Stimulated activated CD4-positive, alpha-beta T cell treated with anti-CD3 and anti-CD28 coated beads, TNF-alpha, amount 100 ng/mL, for 48 hours (primary cell): ENCODE measurements around the gene TOX2.
"Not testable (repeated sequence)": the region's sequence is repeated elsewhere in the genome, so short reads cannot be mapped to it uniquely, and the experiment has no call there.

ENCODE experiments used
- DNase-seq, 3 donors: peaks; one replicate each; pipeline ENCODE4 v3.0.0-alpha.2; 2020; ENCODE audit warnings: low read depth in 3 of 3

Gene TOX2

DNA sequence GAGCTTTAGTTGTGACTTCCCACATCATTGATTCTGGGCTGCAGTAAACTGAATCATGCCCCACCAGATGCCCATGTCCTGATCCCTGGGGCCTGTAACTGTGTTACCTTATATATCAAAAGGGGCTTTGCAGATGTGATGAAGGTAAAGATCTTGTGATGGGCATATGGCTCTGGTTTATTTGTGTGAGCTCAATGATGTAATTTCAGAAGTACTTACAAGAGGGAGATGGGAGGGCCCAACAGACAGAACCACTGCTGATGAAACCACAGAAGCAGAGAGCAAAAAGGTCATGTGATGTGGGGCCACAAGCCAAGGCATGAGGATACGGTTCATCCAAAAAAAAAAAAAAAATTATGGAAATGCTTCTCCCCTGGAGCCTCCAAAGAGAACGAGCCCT lies 118.7 kb downstream of the TOX2 start:
- no peak for DNase-seq

GRCh38 chr20:44033873-44034272 lies 119.2 kb downstream of the TOX2 start:
- no peak for DNase-seq

DNA sequence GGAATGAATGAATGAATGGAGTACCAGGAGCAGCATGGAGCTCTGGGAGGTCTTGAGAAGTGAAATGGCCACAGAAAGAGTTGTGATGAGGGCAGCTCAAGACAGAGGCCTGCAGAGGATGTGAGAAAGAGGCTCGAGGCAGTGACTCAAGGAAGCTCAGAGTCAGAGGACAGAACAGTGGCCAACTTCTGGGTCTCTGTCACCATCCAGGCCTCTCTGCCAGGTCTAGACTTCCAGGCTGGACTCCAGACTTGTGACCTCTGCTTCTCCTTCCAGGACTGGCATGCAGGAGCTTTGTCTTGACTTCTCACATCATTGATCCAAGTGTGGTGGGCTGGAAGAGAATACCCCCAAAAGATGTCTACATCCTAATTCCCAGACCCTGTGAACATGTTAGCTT lies 119.8 kb downstream of the TOX2 start:
- no peak for DNase-seq

GRCh38 chr20:44034965-44035635 lies 120.4 kb downstream of the TOX2 start:
- DNase-seq, result no peak

DNA sequence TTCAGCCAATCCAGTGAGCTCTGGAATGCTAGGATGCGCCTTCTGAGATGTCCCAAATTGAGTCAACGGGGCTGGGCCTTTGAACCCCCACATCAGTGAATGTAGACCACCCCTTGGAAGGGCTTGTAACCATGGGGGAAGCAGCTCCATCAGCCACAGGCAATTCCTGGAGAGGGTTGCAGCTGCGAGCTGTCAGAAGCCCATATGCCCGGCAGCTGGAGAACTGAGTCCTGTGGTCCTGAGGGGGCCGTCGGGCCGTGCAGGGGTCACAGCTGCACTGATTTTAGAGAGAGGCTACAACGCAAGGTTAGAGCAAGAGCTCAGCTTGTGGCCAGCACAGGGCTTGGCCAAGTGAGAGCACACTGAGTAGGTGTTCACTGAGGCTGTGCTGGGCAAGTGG lies 121.3 kb downstream of the TOX2 start:
- no peak for DNase-seq

DNA sequence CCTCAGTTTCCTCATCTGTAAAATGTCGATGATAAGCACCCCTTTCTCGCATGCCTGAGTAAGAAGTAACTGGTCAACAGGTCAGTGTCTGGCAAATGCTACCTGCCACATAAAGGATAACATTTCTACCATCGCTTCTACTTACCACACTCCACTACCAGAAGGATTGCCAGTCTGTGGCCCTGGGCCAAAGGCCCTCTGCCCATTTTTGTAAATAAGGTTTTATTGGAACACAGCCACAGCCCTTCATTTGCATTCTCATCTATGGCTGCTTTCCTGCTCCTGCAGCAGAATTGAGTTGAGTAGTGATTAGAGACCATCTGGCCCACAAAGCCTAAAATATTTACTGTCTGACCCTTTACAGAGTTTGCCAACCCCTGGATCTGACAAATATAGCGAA lies 121.8 kb downstream of the TOX2 start:
- no peak for DNase-seq

DNA sequence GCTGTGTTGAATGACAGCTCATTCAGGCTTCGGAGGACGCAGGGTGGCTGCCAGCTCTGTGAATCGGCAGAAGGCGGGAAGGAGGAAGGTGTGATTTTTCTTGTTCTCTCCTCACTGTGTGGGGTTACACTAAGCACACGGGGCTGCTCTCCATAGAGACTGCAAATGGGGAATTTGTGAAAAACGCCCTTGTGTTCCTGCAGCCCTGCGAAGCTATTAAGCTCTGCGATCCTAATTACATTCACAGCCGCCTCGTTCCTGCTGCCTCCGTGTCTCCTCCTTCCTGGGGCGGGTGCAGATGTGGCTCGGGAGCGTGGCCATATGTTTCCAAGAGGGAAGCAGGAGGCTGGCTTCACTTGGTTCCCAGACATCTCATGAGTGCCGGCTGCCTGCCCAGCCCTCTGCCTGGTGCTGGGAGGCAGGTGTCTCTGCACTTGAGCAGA lies 124.0 kb downstream of the TOX2 start:
- no peak for DNase-seq

DNA sequence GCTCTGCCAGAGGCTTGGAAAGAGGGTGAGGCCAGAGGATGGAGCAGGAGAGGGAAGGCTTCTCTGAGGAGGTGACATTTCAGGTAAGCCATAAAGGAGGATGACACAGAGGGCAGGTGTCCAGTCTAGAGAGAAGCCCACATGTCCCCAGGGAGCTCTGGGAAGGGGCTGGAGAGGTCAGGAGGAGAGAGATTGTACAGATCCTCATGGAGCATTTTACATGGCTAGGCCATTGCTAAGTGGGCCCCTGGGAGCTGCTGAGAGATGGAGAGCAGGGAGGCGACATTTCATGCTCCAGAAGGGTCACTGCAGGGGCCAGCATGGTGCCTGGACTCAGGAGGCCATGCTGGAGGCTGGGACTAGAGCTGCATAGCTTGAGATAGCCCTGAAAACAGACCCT lies 124.5 kb downstream of the TOX2 start:
- DNase-seq, result no peak

DNA sequence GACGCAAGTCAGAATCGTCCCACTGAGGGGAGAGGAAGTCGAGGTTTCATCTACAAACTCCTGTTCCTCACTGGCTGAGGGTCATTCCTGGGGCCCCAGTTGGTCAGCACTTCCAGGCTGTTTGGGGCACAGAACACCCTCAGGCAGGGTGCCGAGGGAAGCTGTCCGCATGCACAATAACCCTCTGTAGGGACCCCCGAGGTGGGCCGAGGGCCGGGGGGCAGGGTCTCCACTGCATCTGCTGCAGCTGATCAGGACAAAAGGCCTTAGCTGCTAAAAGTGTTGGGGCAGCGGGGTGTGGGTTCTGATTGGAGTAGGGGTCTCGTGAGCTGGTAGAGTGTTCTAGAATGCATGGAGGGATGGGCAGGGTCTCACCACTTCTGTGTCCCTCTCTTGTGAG lies 125.1 kb downstream of the TOX2 start:
- no peak for DNase-seq

DNA sequence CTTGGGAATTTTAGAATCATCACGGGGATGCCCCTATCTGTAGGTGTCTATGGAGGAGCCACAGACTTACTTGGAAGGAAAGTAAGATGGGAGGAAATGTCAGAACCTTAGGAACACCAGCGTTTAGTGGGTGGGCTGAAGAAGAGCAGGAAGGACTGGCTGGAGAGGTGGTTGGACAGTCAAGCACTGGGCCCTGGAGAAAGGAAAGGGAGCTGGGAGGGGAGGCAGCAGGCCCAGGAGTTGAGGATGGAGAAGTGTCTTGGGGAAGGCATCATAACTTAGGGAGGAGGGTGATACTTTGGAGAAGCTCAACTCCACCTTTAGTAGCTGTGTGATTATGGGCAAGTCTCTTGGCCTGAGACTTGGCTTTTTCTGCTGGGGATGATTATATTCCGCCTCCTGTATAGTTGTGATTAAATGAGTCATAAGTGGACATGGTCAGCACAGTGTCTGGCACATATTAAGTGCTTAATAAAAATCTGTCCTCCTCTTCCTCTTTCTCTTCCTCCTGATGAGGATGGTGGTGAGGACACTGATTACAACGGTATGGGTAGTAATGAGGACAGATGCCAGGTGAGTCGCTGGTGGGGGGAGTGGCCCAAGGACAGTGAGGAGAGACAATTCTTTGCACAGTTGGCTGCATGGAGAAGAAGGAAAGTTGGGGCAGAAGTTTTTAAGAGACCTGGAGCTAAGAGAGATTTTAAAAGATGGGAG lies 125.7 kb downstream of the TOX2 start:
- no peak for DNase-seq

DNA sequence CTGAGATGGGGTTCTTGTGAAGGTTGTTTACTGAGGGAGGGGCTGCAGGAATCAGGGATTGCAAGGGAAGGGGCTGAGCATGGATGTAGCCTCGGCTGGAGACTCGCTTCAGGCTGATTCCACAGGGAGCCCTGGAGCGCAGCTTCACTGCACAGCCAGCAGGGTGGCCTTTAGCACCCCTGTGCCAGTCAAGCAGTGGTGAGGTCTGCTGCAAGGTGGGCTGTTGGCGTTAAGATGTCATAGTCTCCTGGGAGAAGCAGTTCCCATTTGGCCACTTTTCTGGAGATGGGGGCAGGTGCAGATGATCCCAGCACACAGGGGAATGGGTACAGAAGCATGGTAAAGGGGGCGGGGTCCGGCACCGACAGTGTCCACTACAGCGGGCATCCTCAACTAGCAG lies 126.3 kb downstream of the TOX2 start:
- DNase-seq, result no peak

- DNase-seq, result not testable (repeated sequence)
Measured at GRCh38 chr20:44044712-44045111, 130.1 kb downstream of the TOX2 start.

DNA sequence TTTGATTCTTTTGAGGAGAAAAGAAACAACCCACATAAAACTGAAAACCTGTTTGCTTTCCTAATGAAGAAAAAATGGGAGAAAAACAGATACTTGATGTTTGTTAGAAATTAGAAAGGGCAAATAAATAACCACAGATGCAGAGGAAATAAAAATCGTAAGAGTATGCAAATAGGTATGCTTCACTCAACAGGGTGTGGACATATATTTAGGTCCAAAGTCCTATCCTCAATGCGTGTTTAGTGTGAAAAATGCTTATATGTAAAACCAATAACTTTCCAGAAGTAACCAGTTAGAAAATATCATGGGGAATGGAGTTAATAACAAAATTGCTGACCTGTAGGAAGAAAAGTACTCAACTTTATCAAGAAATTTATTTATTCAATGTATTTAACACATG lies 135.7 kb downstream of the TOX2 start:
- DNase-seq, result no peak

DNA sequence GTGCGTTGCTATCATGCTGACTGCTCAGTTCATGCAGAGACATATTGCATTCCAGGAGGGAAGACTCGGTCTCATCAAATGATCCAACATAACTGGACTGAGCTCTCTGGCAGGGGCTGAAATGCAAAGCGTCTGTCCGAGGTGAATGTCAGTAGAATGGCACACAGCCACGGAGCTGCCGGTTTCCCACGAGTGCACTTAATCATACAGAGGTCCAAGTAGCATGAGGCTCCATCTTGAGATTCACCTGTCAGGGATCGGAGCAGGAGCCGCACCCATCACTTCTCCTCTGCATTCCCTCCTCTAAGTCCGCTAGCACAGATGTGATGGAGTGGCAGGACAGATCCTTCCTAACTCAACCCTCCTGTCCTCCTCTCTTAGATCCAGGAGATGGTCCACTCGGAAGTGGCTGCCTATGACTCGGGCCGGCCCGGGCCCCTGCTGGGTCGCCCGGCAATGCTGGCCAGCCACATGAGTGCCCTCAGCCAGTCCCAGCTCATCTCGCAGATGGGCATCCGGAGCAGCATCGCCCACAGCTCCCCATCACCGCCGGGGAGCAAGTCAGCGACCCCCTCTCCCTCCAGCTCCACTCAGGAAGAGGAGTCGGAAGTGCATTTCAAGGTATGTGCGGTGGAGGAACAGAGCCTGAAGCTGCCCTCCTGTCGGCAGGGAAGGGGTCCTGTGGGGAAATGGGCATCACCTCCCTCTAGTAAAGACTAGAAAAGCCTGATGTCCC lies 136.4 kb downstream of the TOX2 start:
- no peak for DNase-seq

DNA sequence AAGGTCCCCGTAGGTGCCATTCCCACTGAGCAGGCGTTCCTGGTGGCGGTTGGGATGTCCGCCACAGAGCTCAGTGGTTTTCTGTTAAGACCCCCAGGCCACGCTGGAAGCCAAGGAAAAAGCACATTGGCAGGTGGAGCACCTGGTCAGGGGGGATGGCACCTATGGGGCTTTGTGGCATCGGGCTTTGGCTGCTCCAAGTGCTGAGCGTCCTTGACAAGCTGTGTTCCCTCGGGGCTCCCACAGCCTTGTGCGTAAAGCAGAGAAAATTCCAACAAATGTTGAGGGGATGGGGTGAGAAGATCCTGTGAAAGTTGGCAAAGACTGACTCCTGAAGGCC lies 137.0 kb downstream of the TOX2 start:
- DNase-seq, result no peak

DNA sequence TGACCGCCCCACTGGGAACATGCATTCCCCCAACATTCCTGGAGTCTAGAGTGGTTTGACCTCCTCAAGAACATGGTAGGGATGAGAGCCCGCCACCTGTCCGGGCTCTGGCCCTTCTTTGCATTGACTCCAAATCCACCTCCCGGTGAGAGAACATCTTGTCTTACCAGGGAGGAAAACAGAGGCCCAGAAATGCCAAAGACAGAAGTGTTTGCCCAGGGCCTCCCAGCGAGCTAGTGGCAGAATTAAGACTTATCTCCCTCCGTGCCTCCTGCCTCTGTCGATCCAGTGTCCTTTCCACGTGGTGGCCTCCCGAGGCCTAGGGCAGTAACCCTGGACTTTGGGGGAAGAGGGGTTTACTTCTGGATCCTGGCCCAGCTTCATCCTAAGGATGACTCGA lies 137.5 kb downstream of the TOX2 start:
- no peak for DNase-seq

- no peak for DNase-seq
Measured at GRCh38 chr20:44053046-44053445, 138.4 kb downstream of the TOX2 start.

GRCh38 chr20:44054118-44054517 lies 139.5 kb downstream of the TOX2 start:
- no peak for DNase-seq

DNA sequence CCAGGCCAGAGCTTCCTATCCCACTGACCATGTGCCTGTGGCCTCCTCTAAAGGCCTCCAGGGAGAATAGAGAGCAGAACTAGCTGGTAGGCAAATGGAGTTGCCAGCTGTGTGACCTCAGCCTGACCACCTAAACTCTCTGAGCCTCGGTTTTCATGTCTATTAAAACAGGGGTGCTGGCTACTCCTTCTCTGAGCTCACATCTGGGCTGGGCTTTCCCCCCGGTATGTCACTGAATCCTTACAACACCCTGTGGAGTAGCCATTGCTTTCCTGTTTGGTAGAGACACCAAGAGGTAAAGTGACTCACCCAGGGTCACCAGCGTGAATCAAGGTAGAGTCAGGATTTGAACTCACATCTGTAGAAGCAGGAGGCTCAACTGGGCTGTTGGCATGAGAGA lies 140.2 kb downstream of the TOX2 start:
- DNase-seq, result no peak

DNA sequence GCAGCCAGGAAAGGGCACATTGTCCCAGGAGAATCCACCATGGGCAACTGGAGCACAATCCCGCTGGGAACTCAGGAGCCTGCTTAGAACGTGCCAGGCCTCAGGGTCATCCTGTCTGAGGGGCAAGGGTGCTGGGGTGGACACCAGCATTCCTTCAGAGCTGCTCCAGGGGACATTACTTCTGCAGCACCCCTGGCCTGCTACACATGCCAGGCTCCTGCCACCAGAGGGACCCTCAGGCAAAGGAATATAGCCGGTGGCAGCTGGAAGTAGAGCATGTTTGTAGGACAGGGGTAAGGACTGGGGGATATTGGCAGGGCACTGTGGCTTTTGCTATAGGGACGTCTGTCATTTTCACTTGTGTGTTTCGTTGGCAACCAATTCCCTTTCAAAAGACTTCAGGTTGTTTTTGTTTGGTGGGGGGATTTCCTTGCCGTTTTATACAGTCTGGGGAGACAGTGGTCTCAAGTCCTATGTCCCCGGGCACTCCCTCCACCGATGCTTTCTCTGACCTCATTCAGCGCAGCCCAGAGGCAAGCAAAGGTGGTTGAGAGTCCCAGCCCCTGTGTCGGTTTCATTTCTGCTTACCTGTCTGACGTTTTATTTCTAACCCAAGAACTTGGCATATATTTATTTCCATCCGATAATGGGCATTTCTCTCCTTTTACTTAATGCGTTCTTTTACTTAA lies 141.5 kb downstream of the TOX2 start:
- DNase-seq, result peak in 1 of 3 donors; percentile 25

GRCh38 chr20:44057698-44058675 lies 143.3 kb downstream of the TOX2 start:
- no peak for DNase-seq
